ENCODE measurements around the gene CABP2. TPM values are rescaled to one million over a fixed set of nuclear protein-coding genes. Genes with fewer than 3 reads are reported as not detected.

CABP2 gene
- total and polyA plus RNA-seq, 10 of the 15 experiments (the other 5 are each of a cell fraction or from before 2014, with no cell fraction given) = not detected

GRCh38 chr11:67561971-67562619 lies 38.8 kb upstream of the CABP2 start (continued):
- TF ChIP-seq USF1 (IDR thresholded peaks at IDR 0.05; ENCODE audit: borderline replicate concordance, extremely low read length, insufficient read depth, low read depth, low read length) = no peak
- TF ChIP-seq, protein P1, sequence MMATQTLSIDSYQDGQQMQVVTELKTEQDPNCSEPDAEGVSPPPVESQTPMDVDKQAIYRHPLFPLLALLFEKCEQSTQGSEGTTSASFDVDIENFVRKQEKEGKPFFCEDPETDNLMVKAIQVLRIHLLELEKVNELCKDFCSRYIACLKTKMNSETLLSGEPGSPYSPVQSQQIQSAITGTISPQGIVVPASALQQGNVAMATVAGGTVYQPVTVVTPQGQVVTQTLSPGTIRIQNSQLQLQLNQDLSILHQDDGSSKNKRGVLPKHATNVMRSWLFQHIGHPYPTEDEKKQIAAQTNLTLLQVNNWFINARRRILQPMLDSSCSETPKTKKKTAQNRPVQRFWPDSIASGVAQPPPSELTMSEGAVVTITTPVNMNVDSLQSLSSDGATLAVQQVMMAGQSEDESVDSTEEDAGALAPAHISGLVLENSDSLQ (IDR thresholded peaks at IDR 0.05) = 0 out of 2 replicates have a peak, but pooled peaks have one; percentile 25
- TF ChIP-seq JUND (IDR thresholded peaks at IDR 0.05; ENCODE audit: low read depth, low read length) = no peak
- no peak for TF ChIP-seq GATAD2B (conservative IDR thresholded peaks at IDR 0.05; ENCODE audit: low read depth)
- TF ChIP-seq, protein P2, sequence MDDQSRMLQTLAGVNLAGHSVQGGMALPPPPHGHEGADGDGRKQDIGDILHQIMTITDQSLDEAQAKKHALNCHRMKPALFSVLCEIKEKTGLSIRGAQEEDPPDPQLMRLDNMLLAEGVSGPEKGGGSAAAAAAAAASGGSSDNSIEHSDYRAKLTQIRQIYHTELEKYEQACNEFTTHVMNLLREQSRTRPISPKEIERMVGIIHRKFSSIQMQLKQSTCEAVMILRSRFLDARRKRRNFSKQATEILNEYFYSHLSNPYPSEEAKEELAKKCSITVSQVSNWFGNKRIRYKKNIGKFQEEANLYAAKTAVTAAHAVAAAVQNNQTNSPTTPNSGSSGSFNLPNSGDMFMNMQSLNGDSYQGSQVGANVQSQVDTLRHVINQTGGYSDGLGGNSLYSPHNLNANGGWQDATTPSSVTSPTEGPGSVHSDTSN (IDR thresholded peaks at IDR 0.05; ENCODE audit: insufficient replicate concordance, low read depth, low read length) = no peak
- no peak for TF ChIP-seq SP1 (IDR thresholded peaks at IDR 0.05; ENCODE audit: low read depth, low read length)
- TF ChIP-seq BHLHE40 (IDR thresholded peaks at IDR 0.05; ENCODE audit: borderline replicate concordance in 1 of 2, low read depth in 2 of 2, low read length in 1 of 2) = peak; percentile 39 to 59; a peak in 3 of 4 replicates
- TF ChIP-seq, protein P3, sequence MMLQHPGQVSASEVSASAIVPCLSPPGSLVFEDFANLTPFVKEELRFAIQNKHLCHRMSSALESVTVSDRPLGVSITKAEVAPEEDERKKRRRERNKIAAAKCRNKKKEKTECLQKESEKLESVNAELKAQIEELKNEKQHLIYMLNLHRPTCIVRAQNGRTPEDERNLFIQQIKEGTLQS (IDR thresholded peaks at IDR 0.05; ENCODE audit: borderline replicate concordance, extremely low read depth, low read depth, low read length) = no peak
- TF ChIP-seq MEF2A (IDR thresholded peaks at IDR 0.05; ENCODE audit: insufficient read depth, low read depth, low read length) = 0 out of 2 replicates have a peak, but pooled peaks have one; percentile 42
- no peak for TF ChIP-seq CHD1 (IDR thresholded peaks at IDR 0.05; ENCODE audit: low read depth, low read length)
- TF ChIP-seq NFYB (IDR thresholded peaks at IDR 0.05; ENCODE audit: insufficient read depth, low read depth, low read length) = 0 out of 2 replicates have a peak, but pooled peaks have one; percentile 18
- TF ChIP-seq, protein P4, sequence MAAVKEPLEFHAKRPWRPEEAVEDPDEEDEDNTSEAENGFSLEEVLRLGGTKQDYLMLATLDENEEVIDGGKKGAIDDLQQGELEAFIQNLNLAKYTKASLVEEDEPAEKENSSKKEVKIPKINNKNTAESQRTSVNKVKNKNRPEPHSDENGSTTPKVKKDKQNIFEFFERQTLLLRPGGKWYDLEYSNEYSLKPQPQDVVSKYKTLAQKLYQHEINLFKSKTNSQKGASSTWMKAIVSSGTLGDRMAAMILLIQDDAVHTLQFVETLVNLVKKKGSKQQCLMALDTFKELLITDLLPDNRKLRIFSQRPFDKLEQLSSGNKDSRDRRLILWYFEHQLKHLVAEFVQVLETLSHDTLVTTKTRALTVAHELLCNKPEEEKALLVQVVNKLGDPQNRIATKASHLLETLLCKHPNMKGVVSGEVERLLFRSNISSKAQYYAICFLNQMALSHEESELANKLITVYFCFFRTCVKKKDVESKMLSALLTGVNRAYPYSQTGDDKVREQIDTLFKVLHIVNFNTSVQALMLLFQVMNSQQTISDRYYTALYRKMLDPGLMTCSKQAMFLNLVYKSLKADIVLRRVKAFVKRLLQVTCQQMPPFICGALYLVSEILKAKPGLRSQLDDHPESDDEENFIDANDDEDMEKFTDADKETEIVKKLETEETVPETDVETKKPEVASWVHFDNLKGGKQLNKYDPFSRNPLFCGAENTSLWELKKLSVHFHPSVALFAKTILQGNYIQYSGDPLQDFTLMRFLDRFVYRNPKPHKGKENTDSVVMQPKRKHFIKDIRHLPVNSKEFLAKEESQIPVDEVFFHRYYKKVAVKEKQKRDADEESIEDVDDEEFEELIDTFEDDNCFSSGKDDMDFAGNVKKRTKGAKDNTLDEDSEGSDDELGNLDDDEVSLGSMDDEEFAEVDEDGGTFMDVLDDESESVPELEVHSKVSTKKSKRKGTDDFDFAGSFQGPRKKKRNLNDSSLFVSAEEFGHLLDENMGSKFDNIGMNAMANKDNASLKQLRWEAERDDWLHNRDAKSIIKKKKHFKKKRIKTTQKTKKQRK (IDR thresholded peaks at IDR 0.05; ENCODE audit: low read depth, low read length) = no peak
- TF ChIP-seq CBFB (IDR thresholded peaks at IDR 0.05; ENCODE audit: low read depth) = 0 out of 2 replicates have a peak, but pooled peaks have one; percentile 30
- TF ChIP-seq FOXM1 (IDR thresholded peaks at IDR 0.05; ENCODE audit: low read depth, low read length) = peak; percentile 82
- TF ChIP-seq PML (IDR thresholded peaks at IDR 0.05; ENCODE audit: low read length) = no peak
- TF ChIP-seq HDGF (IDR thresholded peaks at IDR 0.05) = 0 out of 2 replicates have a peak, but pooled peaks have one; percentile 20
- no peak for TF ChIP-seq TCF12 (IDR thresholded peaks at IDR 0.05; ENCODE audit: low read depth, low read length)
- no peak for TF ChIP-seq SUZ12 (IDR thresholded peaks at IDR 0.05; ENCODE audit: unreplicated experiment)
- TF ChIP-seq GABPA (IDR thresholded peaks at IDR 0.05; ENCODE audit: low read depth) = peak; percentile 23; the same call in 1 of the 2 replicates
